GM19463 (cell line): ENCODE measurements around the gene B4GALNT1.
A peak's percentile ranks its signal among the peaks of the same experiment; 100 is the strongest.
"Not testable (repeated sequence)": the region's sequence is repeated elsewhere in the genome, so short reads cannot be mapped to it uniquely, and the experiment has no call there.

Source experiments
- ATAC-seq: cut with Tn5 transposase; IDR thresholded peaks from one replicate; pipeline ENCODE4 v1.9.1; 2021; ENCODE audit warnings: mild to moderate bottlenecking, moderate library complexity; ENCODE audit not compliant: unreplicated experiment

B4GALNT1 gene

GRCh38 chr12:57621497-57622292 lies 11.3 kb downstream of the B4GALNT1 start:
- peak; percentile 55 for ATAC-seq

- no peak for ATAC-seq
Measured at GRCh38 chr12:57620936-57621496, 12.0 kb downstream of the B4GALNT1 start.

GRCh38 chr12:57620245-57620935 lies 12.6 kb downstream of the B4GALNT1 start:
- no peak for ATAC-seq

GRCh38 chr12:57619434-57620244 lies 13.4 kb downstream of the B4GALNT1 start:
- no peak for ATAC-seq

GRCh38 chr12:57618966-57619433 lies 14.0 kb downstream of the B4GALNT1 start:
- no peak for ATAC-seq

DNA sequence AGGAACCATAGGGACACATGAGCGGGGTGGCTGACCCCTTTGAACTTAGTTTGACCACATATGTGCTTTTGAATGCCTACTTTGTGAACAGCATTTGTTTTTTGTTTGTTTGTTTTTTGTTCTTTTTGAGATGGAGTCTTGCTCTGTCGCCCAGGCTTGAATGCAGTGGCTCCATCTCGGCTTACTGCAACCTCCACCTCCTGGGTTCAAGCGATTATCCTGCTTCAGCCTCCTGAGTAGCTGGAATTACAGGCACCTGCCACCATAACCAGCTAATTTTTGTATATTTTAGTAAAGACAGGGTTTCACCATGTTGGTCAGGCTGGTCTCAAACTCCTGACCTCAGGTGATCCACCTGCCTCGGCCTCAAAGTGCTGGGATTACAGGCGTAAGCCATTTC lies 14.6 kb downstream of the B4GALNT1 start:
- not testable (repeated sequence) for ATAC-seq

- no peak for ATAC-seq
Measured at GRCh38 chr12:57617942-57618341, 15.1 kb downstream of the B4GALNT1 start.

DNA sequence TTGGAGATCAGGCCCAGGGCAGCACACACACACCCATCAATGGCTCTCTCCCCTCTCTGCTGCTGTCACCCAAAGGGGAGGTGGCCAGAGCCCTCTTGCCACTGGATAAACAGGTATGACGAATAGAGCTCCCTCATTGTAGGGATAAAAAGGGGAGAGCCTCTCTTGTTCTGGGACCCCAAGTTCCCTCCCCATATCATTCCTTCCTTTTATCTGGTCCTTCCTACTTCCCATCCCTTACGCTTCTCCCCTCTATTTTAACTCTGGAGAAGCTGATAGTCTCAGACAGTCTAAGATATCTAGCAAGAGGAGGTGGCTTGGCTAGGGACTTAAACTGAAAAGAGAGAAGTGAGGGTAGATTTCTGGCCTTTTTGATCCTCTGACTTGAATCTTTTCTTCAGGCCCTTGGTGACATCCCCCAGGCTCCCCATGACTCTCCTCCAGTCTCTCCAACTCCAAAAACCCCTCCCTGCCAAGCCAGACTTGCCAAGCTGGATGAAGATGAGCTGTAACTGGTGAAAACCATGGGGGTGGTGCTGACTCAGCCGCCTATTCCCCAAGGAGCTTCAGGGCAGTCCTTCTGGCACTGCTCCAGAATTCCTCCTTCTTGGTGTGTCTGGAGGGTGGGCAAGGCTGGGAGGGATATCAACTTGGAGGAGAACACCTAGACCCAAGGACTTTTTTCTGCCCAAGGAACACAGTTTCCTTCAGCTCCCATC lies 16.5 kb downstream of the B4GALNT1 start:
- no peak for ATAC-seq

GRCh38 chr12:57615637-57616036 lies 17.4 kb downstream of the B4GALNT1 start:
- ATAC-seq, result no peak

- ATAC-seq, result no peak
Measured at GRCh38 chr12:57614948-57615500, 18.0 kb downstream of the B4GALNT1 start.

DNA sequence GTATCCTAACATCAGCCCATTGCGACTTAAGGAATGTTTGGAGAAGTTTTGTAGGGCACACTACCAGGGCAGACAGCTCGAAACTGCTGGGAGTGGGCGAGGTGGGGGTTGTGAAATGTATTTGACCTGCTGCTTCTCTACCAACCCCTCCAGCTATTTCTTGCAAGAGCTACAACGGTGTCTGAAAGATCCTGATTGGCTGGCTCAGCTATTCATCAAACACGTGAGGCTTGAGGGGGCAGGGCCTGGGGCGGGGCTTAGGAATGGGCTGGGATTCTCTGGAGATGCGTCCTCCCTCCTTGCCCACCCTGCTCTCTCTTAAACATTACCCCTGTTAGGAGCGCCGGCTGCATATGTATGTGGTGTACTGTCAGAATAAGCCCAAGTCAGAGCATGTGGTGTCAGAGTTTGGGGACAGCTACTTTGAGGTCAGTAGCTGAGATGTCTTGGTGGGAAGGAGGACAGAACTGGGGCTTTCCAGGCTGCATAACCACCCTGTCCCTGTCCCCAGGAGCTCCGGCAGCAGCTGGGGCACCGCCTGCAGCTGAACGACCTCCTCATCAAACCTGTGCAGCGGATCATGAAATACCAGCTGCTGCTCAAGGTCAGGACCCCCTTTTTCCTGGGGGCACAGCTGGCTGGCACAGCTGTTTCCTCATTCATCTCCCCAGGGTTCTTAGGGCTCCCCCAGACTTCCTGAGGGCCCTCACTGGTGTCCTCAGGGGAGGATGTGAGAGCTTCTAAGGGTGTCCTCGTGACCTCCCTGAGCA lies 18.6 kb downstream of the B4GALNT1 start:
- ATAC-seq, result peak; percentile 62

- ATAC-seq, result no peak
Measured at GRCh38 chr12:57613427-57614109, 19.4 kb downstream of the B4GALNT1 start.

- ATAC-seq, result no peak
Measured at GRCh38 chr12:57612711-57613426, 20.1 kb downstream of the B4GALNT1 start.

- ATAC-seq, result no peak
Measured at GRCh38 chr12:57611827-57612710, 20.9 kb downstream of the B4GALNT1 start.

DNA sequence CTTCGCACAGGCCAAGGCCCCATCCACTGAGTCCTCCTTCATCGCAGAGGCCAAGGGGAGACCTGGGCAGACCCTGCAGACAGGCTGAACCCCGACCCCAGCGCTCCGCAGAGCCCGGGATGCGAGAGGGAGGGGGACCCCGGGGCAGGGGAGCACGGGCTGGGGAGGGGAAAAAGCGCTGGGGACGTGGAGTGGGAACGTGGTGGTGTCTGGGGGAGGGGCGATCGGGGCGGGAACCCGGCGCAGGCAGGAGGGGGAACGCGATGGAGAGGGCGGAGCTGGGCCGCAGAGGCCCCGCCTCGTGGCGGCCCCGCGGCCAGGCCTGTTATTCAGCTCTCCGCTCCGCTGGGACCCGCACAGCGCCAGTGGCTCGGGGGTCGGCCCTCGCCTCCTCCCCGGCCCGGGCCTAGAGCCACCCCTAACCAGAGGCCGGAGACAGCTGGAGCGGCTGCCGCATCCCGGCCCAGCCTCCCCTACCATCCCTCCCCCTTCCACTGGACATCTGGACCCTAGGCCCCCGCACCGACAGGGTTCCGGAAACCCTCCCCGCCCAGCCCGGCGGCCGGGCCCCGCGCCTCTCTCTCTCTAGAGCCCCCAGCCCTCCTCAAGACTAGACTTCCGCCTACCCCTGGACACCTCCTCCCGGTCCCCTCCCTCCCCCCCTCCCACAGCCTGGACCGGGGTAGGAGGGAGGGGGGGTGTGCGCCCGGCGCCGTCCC lies 21.7 kb downstream of the B4GALNT1 start, which contains the start of gene ARHGEF25:
TSS of gene ARHGEF25 (plus strand) at position 328 of the 719 bp plus-strand sequence. CDS start 460 bp downstream, outside the sequence.
- no peak for ATAC-seq

DNA sequence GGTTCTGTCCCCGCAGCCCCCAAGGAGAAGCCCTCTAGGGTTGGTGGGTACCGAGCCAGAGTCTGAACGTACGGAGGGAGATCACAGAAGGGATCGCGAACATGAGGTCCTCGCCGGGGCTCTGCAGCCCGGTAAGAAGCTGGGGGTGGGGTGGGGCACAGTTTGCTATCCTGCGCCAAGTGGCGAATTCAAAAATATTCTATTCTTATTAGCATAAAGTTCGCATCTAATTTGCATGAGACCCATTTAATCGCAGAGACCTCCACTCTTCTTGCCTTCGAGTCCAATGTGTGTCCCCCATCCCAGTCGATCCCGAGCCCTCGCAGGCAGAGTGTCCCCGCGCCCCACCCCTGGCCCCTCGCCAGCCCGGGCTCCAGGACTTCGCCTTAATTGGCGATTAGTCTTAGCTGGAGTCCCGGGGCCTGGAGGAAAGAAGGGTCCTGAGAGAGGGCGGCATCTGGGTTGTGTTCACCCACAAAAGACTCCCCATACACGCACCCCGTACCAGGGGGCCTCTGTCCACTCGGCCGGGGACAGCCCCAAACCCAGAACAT lies 22.4 kb downstream of the B4GALNT1 start:
- no peak for ATAC-seq
